ENCODE measurements around the gene SH3PXD2B.

GRCh38 chr5:172313915-172314314, 140.4 kb downstream of the SH3PXD2B start:
- TF ChIP-seq, protein P1, sequence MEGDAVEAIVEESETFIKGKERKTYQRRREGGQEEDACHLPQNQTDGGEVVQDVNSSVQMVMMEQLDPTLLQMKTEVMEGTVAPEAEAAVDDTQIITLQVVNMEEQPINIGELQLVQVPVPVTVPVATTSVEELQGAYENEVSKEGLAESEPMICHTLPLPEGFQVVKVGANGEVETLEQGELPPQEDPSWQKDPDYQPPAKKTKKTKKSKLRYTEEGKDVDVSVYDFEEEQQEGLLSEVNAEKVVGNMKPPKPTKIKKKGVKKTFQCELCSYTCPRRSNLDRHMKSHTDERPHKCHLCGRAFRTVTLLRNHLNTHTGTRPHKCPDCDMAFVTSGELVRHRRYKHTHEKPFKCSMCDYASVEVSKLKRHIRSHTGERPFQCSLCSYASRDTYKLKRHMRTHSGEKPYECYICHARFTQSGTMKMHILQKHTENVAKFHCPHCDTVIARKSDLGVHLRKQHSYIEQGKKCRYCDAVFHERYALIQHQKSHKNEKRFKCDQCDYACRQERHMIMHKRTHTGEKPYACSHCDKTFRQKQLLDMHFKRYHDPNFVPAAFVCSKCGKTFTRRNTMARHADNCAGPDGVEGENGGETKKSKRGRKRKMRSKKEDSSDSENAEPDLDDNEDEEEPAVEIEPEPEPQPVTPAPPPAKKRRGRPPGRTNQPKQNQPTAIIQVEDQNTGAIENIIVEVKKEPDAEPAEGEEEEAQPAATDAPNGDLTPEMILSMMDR (IDR thresholded peaks at IDR 0.05; ENCODE audit: low read length): no peak
- TF ChIP-seq EZH2 (IDR thresholded peaks at IDR 0.05; ENCODE audit: borderline replicate concordance, low read length): no peak

Data from OCI-LY1 (cell line).